ENCODE results near the gene P2RX5. TPM values are rescaled to one million over a fixed set of nuclear protein-coding genes. Genes with fewer than 3 reads are reported as not detected.
"Not testable (repeated sequence)": the region's sequence is repeated elsewhere in the genome, so short reads cannot be mapped to it uniquely, and the experiment has no call there.

The P2RX5 gene
- total RNA-seq, 1 donor from 2014 or later: 18.3 TPM

GRCh38 chr17:3710951-3711383 is 15.0 kb upstream of the P2RX5 start:
- DNase-seq: no peak
- intact Hi-C loops (cut with micrococcal nuclease): no loop called here
- Histone ChIP-seq H3K27ac (replicated peaks) (no peak overlapping the region), H3K27me3 (ENCODE audit: low read depth) (no peaks in the 10 kb centered on the region), H3K9me3 (replicated peaks) (no peaks in the 10 kb centered on the region), H3K36me3 (peaks cover 35% of the 10 kb centered on the region), H3K4me3 (no peak overlapping the region), H3K4me1 (no peaks in the 10 kb centered on the region)
- TF ChIP-seq, protein P1, sequence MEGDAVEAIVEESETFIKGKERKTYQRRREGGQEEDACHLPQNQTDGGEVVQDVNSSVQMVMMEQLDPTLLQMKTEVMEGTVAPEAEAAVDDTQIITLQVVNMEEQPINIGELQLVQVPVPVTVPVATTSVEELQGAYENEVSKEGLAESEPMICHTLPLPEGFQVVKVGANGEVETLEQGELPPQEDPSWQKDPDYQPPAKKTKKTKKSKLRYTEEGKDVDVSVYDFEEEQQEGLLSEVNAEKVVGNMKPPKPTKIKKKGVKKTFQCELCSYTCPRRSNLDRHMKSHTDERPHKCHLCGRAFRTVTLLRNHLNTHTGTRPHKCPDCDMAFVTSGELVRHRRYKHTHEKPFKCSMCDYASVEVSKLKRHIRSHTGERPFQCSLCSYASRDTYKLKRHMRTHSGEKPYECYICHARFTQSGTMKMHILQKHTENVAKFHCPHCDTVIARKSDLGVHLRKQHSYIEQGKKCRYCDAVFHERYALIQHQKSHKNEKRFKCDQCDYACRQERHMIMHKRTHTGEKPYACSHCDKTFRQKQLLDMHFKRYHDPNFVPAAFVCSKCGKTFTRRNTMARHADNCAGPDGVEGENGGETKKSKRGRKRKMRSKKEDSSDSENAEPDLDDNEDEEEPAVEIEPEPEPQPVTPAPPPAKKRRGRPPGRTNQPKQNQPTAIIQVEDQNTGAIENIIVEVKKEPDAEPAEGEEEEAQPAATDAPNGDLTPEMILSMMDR (IDR thresholded peaks at IDR 0.05; ENCODE audit: borderline replicate concordance): no peak

DNA sequence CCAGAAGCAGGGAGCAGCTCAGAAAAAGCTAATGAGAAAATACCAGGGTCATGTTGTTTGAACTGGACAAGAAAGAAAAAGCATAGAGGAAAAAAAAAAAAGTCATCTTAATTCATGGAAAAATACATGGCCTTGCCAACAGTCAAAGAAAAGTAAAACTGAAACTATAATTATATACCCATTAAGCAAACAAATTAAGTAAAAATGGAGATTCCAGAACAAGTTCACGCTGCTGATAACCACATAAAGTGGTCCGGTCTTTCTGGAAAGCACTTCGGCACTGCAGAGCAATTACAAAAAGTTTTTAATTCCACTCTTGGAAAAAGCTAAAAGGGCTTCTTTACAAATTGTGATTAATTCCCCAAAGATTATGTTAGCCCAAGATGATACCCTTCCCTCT is 12.4 kb upstream of the P2RX5 start:
- intact Hi-C loops (cut with micrococcal nuclease): no loop called here
- H3K36me3 ChIP-seq: peaks cover 11% of the 10 kb centered on the region
- TF ChIP-seq, protein P1 (IDR thresholded peaks at IDR 0.05; ENCODE audit: borderline replicate concordance): no peak
- no peaks in the 10 kb centered on the region for H3K4me1 ChIP-seq
- H3K4me3 ChIP-seq: no peak overlapping the region
- H3K27me3 ChIP-seq (ENCODE audit: low read depth): no peaks in the 10 kb centered on the region
- no peak overlapping the region for H3K27ac ChIP-seq (replicated peaks)
- H3K9me3 ChIP-seq (replicated peaks): no peaks in the 10 kb centered on the region
- no peak for DNase-seq

DNA sequence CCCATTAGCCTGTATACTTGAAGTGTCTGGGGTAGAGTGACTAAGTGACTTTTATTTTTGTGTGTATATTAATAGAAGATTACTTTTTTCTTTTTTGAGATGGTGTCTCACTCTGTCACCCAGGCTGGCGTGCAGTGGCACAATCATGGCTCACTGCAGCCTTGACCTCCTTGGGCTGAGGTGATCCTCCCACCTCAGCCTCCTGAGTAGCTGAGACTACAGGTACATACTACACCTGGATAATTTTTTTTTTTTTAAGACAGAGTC is 9.7 kb upstream of the P2RX5 start:
- intact Hi-C loops (cut with micrococcal nuclease); H3K9me3 ChIP-seq (replicated peaks); H3K36me3 ChIP-seq; H3K4me3 ChIP-seq; H3K27ac ChIP-seq (replicated peaks); H3K4me1 ChIP-seq; H3K27me3 ChIP-seq (ENCODE audit: low read depth); DNase-seq: not testable (repeated sequence)

GRCh38 chr17:3704931-3705717 is 9.2 kb upstream of the P2RX5 start:
- TF ChIP-seq, protein P1 (IDR thresholded peaks at IDR 0.05; ENCODE audit: borderline replicate concordance): no peak
- no peaks in the 10 kb centered on the region for H3K9me3 ChIP-seq (replicated peaks)
- no peak for DNase-seq
- H3K4me3 ChIP-seq: no peak overlapping the region
- no peak overlapping the region for H3K27ac ChIP-seq (replicated peaks)
- H3K36me3 ChIP-seq: no peaks in the 10 kb centered on the region
- intact Hi-C loops (cut with micrococcal nuclease): no loop called here
- no peaks in the 10 kb centered on the region for H3K4me1 ChIP-seq
- no peaks in the 10 kb centered on the region for H3K27me3 ChIP-seq (ENCODE audit: low read depth)

DNA sequence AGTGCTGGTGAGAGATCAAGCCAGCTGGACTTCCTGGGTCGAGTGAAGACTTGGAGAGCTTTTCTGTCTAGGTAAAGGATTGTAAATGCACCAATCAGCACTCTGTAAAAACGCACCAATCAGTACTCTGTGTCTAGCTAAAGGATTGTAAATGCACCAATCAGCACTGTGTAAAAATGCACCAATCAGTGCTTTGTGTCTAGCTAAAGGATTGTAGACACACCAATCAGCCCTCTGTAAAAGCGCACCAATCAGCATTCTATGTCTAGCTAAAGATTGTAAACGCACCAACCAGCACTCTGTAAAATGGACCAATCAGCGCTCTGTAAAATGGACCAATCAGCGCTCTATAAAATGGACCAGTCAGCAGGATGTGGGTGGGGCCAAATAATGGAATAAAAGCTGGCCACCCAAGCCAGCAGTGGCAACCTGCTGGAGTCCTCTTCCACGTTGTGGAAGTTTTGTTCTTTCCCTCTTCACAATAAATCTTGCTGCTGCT is 6.1 kb upstream of the P2RX5 start:
- H3K36me3 ChIP-seq; H3K4me3 ChIP-seq; DNase-seq; H3K27ac ChIP-seq (replicated peaks); H3K9me3 ChIP-seq (replicated peaks); intact Hi-C loops (cut with micrococcal nuclease); H3K4me1 ChIP-seq: not testable (repeated sequence)
- H3K27me3 ChIP-seq (ENCODE audit: low read depth): peaks cover 14% of the 10 kb centered on the region

DNA sequence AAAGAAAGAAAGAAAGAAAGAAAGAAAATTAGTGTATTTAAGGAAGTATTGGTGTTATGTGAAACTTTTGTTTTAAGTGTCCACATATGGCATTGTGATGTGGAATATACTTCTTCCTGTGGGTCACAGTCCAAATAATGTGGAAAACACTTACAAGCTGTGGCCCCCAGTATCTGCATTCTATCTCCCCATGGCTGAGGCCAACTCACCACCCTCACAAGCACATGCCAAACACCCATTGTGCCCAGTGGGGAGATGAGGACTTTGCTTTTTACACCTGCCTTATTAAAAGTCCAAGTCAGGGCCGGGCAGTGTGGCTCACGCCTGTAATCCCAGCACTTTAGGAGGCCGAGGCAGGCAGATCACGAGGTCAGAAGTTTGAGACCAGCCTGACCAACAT is 4.0 kb upstream of the P2RX5 start:
- TF ChIP-seq, protein P1 (IDR thresholded peaks at IDR 0.05; ENCODE audit: borderline replicate concordance): no peak
- H3K36me3 ChIP-seq: no peaks in the 10 kb centered on the region
- no peak overlapping the region for H3K4me3 ChIP-seq
- H3K27ac ChIP-seq (replicated peaks): no peak overlapping the region
- peaks cover 7% of the 10 kb centered on the region for H3K9me3 ChIP-seq (replicated peaks)
- peaks cover 24% of the 10 kb centered on the region for H3K4me1 ChIP-seq
- no peak for DNase-seq
- H3K27me3 ChIP-seq (ENCODE audit: low read depth): peaks cover 36% of the 10 kb centered on the region
- intact Hi-C loops (cut with micrococcal nuclease): no loop called here
